SU-DHL-6 (cell line): Measurements from ENCODE around the gene MAN2A1.

Experiments used
- CTCF ChIP-seq: fragments of 200-600 bp; sonication (generic); IDR thresholded peaks from one replicate; pipeline ENCODE4 v1.5.1; 2017; ENCODE audit warnings: antibody characterized with exemption, mild to moderate bottlenecking, low read length, moderate library complexity; ENCODE audit not compliant: insufficient read depth, poor library complexity, severe bottlenecking
- EZH2phosphoT487 ChIP-seq: fragments of 200-600 bp; sonication (generic), shearing (Covaris generic); conservative IDR thresholded peaks from 2 replicates; pipeline ENCODE4 v1.6.1; 2018; ENCODE audit warnings: mild to moderate bottlenecking, antibody characterized with exemption, low read length, moderate library complexity, mixed read lengths

- TF ChIP-seq CTCF: no peak
- no peak for TF ChIP-seq EZH2phosphoT487
These were observed 155.0 kb downstream of the MAN2A1 start for GRCh38 chr5:109844695-109845094.
